SU-DHL-6 (cell line): ENCODE results near the gene SEL1L2.

Experiments
- H2AFZ ChIP-seq: fragments of 200-600 bp; sonication (generic); 2 replicates; pipeline ENCODE4 v1.6.1; 2014; ENCODE audit warnings: low read depth, mild to moderate bottlenecking, moderate library complexity, mixed read lengths, antibody characterized with exemption, low read length; ENCODE audit not compliant: severe bottlenecking
- H3F3A ChIP-seq: fragments of 200-600 bp; shearing (Covaris generic); 2 replicates; pipeline ENCODE4 v1.6.0; 2016; ENCODE audit warnings: antibody characterized with exemption, mild to moderate bottlenecking; ENCODE audit not compliant: insufficient read depth
- H3K27ac ChIP-seq: fragments of 200-600 bp; sonication (generic); 2 replicates; pipeline ENCODE4 v1.5.1; 2016; ENCODE audit warnings: low read depth, mild to moderate bottlenecking, low read length, moderate library complexity, mixed read lengths
- H3K27me3 ChIP-seq: fragments of 200-600 bp; sonication (generic), shearing (Covaris generic); 2 replicates; pipeline ENCODE4 v1.6.0; 2014; ENCODE audit warnings: mild to moderate bottlenecking, low read length
- H3K36me3 ChIP-seq: fragments of 200-600 bp; sonication (generic); 2 replicates; pipeline ENCODE4 v1.6.1; 2014; ENCODE audit warnings: mild to moderate bottlenecking, low read length, mixed read lengths
- H3K4me2 ChIP-seq: fragments of 300-600, 200-600 bp; shearing (Covaris generic), sonication (generic); 2 replicates; pipeline ENCODE4 v1.6.0; 2014; ENCODE audit warnings: low read length, low read depth, mild to moderate bottlenecking; ENCODE audit not compliant: poor library complexity, severe bottlenecking
- H3K4me3 ChIP-seq: fragments of 200-600 bp; sonication (generic); 2 replicates; pipeline ENCODE4 v1.5.1; 2014; ENCODE audit warnings: antibody characterized with exemption, low read length, mild to moderate bottlenecking, mixed read lengths; ENCODE audit not compliant: insufficient read depth, poor library complexity, severe bottlenecking
- H3K79me2 ChIP-seq: fragments of 200-600 bp; sonication (generic); 2 replicates; pipeline ENCODE4 v1.6.1; 2014; ENCODE audit warnings: mild to moderate bottlenecking, low read length, moderate library complexity; ENCODE audit not compliant: insufficient read depth
- H3K9ac ChIP-seq: fragments of 200-600 bp; sonication (generic); 2 replicates; pipeline ENCODE4 v1.7.0; 2014; ENCODE audit warnings: mild to moderate bottlenecking, low read length
- H3K9me2 ChIP-seq: fragments of 200-600 bp; sonication (generic); replicated peaks from 2 replicates; pipeline ENCODE4 v1.6.1; 2014; ENCODE audit warnings: low read length; ENCODE audit not compliant: insufficient read depth
- H3K9me3 ChIP-seq: fragments of 200-600 bp; sonication (generic); 2 replicates; pipeline ENCODE4 v1.6.1; 2014; ENCODE audit warnings: low read length, mixed read lengths; ENCODE audit not compliant: insufficient read depth
- H4K20me1 ChIP-seq: fragments of 200-600 bp; sonication (generic); 2 replicates; pipeline ENCODE4 v1.6.1; 2014; ENCODE audit warnings: low read depth, mild to moderate bottlenecking, antibody characterized with exemption, low read length, moderate library complexity, mixed read lengths
- EZH2phosphoT487 ChIP-seq: fragments of 200-600 bp; sonication (generic), shearing (Covaris generic); conservative IDR thresholded peaks from 2 replicates; pipeline ENCODE4 v1.6.1; 2018; ENCODE audit warnings: mild to moderate bottlenecking, antibody characterized with exemption, low read length, moderate library complexity, mixed read lengths
- TF ChIP-seq, protein P1 (sequence below): fragments of 200-600 bp; sonication (generic); IDR thresholded peaks from one replicate; pipeline ENCODE4 v1.5.1; 2017; ENCODE audit warnings: antibody characterized with exemption, mild to moderate bottlenecking, low read length, moderate library complexity; ENCODE audit not compliant: insufficient read depth, poor library complexity, severe bottlenecking

Gene SEL1L2, protein sequence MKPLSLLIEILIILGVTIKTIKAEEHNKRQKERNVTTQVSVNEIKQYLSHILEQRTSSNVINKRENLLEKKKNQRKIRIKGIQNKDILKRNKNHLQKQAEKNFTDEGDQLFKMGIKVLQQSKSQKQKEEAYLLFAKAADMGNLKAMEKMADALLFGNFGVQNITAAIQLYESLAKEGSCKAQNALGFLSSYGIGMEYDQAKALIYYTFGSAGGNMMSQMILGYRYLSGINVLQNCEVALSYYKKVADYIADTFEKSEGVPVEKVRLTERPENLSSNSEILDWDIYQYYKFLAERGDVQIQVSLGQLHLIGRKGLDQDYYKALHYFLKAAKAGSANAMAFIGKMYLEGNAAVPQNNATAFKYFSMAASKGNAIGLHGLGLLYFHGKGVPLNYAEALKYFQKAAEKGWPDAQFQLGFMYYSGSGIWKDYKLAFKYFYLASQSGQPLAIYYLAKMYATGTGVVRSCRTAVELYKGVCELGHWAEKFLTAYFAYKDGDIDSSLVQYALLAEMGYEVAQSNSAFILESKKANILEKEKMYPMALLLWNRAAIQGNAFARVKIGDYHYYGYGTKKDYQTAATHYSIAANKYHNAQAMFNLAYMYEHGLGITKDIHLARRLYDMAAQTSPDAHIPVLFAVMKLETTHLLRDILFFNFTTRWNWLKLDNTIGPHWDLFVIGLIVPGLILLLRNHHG

DNA sequence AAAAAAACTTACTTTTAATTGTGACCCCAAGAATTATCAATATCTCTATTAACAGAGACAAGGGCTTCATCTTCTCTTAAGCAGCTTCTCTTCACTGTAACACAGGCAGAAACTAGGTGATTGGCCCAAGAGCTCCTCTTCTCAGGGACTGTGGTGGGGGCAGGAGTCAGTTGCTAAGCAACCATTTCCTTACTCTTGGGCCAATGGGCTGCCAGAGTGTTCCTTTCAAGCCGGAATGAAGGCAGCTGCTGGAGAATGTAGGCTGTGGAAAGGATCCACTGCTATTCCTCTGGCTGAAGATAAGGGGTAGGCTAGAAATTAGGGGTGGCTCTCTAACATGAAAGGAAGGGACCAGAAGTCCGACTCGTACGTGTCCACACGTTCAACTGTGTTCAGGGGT lies at the start of gene SEL1L2:
Gene SEL1L2 (minus strand): TSS at position 150 of the 400 bp plus-strand sequence. CDS start 80 bp downstream, at position 70.
- Histone ChIP-seq H3K79me2 (no peaks in the 10 kb centered on the region), H3K9me3 (peaks cover 15% of the 10 kb centered on the region; the same call in 1 of the 2 replicates), H3K4me3 (no peak within 1 kb of the TSS), H3K27ac (no peak within 1 kb of the TSS), H3K27me3 (no peaks in the 10 kb centered on the region), H3K9ac (no peak within 1 kb of the TSS), H2AFZ (no peak within 1 kb of the TSS), H3F3A (no peaks in the 10 kb centered on the region), H3K36me3 (no peaks in the 10 kb centered on the region), H3K9me2 (no peaks in the 10 kb centered on the region), H3K4me2 (no peak within 1 kb of the TSS), H4K20me1 (no peaks in the 10 kb centered on the region)
- TF ChIP-seq, protein P1, sequence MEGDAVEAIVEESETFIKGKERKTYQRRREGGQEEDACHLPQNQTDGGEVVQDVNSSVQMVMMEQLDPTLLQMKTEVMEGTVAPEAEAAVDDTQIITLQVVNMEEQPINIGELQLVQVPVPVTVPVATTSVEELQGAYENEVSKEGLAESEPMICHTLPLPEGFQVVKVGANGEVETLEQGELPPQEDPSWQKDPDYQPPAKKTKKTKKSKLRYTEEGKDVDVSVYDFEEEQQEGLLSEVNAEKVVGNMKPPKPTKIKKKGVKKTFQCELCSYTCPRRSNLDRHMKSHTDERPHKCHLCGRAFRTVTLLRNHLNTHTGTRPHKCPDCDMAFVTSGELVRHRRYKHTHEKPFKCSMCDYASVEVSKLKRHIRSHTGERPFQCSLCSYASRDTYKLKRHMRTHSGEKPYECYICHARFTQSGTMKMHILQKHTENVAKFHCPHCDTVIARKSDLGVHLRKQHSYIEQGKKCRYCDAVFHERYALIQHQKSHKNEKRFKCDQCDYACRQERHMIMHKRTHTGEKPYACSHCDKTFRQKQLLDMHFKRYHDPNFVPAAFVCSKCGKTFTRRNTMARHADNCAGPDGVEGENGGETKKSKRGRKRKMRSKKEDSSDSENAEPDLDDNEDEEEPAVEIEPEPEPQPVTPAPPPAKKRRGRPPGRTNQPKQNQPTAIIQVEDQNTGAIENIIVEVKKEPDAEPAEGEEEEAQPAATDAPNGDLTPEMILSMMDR, result no peak
- TF ChIP-seq EZH2phosphoT487, result no peak

DNA sequence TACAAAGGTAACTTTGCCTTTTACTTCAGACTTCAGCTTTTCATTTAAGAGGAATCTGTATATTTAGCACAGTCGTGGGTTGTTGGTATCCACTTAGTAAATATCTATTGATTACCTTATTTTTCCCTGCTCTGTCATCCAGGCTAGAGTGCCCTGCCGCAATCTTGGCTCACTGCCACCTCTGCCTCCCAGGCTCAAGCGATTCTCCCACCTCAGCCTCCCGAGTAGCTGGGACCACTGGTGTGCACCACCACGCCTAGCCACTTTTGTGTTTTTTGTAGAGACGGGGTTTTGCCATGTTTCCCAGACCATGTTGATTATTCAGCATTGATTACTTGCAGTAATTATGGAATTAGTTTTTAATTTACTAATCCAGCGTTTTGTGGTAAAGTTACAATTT lies 46.2 kb upstream of the SEL1L2 start:
- Histone ChIP-seq H3K79me2 (no peaks in the 10 kb centered on the region), H3K9me3 (no peaks in the 10 kb centered on the region), H3K27me3 (no peaks in the 10 kb centered on the region), H4K20me1 (no peaks in the 10 kb centered on the region), H3K9ac (no peak overlapping the region), H3K4me3 (no peak overlapping the region), H3K36me3 (no peaks in the 10 kb centered on the region), H3K4me2 (no peak overlapping the region), H2AFZ (no peak overlapping the region), H3K27ac (no peak overlapping the region), H3K9me2 (no peaks in the 10 kb centered on the region), H3F3A (no peaks in the 10 kb centered on the region)
- TF ChIP-seq, protein P1, result no peak
- no peak for TF ChIP-seq EZH2phosphoT487

DNA sequence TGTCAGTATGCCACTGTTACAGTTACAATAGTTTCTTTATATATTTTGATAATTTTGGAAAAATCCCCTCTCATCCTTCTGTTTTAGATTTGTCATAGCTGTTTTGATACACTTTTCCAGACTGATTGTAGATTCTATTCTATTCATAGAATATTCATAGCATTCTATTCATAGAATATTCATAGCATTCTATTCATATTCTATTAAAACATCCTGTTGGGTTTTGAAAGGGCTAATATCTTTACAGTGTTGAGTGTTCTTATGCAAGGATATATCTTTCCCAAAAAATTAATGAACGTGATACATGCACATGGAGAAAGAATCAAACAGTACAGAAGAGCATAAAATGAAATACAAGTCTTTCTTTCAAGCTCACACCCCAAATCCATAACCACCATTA lies 42.9 kb upstream of the SEL1L2 start:
- TF ChIP-seq, protein P1, result no peak
- no peak for TF ChIP-seq EZH2phosphoT487
- H3K9ac ChIP-seq, result no peak overlapping the region
- no peaks in the 10 kb centered on the region for H3F3A ChIP-seq
- H3K4me3 ChIP-seq, result no peak overlapping the region
- H3K79me2 ChIP-seq, result no peaks in the 10 kb centered on the region
- H3K9me3 ChIP-seq, result no peaks in the 10 kb centered on the region
- H3K36me3 ChIP-seq, result no peaks in the 10 kb centered on the region
- no peak overlapping the region for H3K4me2 ChIP-seq
- H3K9me2 ChIP-seq, result no peaks in the 10 kb centered on the region
- H3K27ac ChIP-seq, result no peak overlapping the region
- H3K27me3 ChIP-seq, result no peaks in the 10 kb centered on the region
- no peaks in the 10 kb centered on the region for H4K20me1 ChIP-seq
- H2AFZ ChIP-seq, result no peak overlapping the region
